ENCODE results near the gene SV2C. TPM values are rescaled to one million over a fixed set of nuclear protein-coding genes. Genes with fewer than 3 reads are reported as not detected.

The SV2C gene
- total RNA-seq, 1 donor from 2014 or later = not detected

- ATAC-seq (ENCODE audit: low read depth) (no peak), DNase-seq (no peak)
- Mint-ChIP-seq H3K36me3 (ENCODE audit: low read depth) (no peaks in the 10 kb centered on the region), H3K4me1 (peaks cover 4% of the 10 kb centered on the region), H3K27ac (no peak overlapping the region), H3K4me3 (no peak overlapping the region), H3K9me3 (no peaks in the 10 kb centered on the region), H3K27me3 (no peaks in the 10 kb centered on the region)
- ChIA-PET CTCF (no interaction called here), POLR2A (interaction anchor here (0.7 kb wide), 1 partner anchor 1595 kb away, joined by 5 read pairs; no protein-coding TSS in a partner anchor)
- no peak for TF ChIP-seq CTCF (IDR thresholded peaks at IDR 0.05)
- intact Hi-C loops (cut with micrococcal nuclease) = loop anchor here (2.0 to 5.0 kb wide), 4 partner anchors 63 to 301 kb away; partner anchors contain the start of gene IQGAP2
Measured at GRCh38 chr5:76339919-76340318, 256.7 kb downstream of the SV2C start.

DNA sequence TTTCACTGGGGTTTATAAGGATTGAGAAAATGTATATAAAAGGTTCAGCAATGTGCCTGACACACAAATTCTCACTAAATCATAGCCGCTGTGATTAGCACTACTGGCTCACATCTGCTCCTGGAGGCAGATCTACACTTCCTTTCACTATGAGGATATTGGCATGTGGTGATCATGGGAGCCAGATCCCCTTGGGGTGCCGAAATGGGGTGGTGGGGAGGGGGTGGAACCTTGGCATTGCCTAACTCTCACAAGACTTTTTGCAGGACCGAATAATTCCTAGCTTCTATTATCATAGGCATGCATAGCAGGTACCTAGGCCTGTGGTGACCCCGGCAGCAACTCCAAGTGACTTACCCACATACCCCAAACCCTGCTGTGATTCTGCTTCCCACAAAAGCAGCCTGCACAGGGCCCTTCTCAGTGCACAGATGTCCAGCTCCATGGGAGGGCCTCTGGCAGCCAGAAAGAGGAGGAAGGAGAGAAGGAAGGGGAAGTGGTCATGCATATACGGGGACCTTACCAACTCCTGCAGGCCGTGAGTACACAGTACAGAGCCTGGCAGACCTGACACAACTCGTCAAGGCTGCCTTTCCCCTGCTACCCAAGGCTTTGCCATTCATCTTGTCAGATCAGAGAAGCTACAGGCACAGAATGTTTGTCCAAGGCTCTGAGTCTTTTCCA, 258.6 kb downstream of the SV2C start:
- no peak for DNase-seq
- no peaks in the 10 kb centered on the region for H3K27me3 Mint-ChIP-seq
- peaks cover 4% of the 10 kb centered on the region for H3K4me1 Mint-ChIP-seq
- no peaks in the 10 kb centered on the region for H3K9me3 Mint-ChIP-seq
- CTCF ChIA-PET = interaction anchor here (1.0 kb wide), 1 partner anchor 241 kb away, joined by 3 read pairs; no protein-coding TSS in a partner anchor
- POLR2A ChIA-PET = no interaction called here
- intact Hi-C loops (cut with micrococcal nuclease) = no loop called here
- no peak for TF ChIP-seq CTCF (IDR thresholded peaks at IDR 0.05)
- ATAC-seq (ENCODE audit: low read depth) = no peak
- no peak overlapping the region for H3K4me3 Mint-ChIP-seq
- no peak overlapping the region for H3K27ac Mint-ChIP-seq
- H3K36me3 Mint-ChIP-seq (ENCODE audit: low read depth) = no peaks in the 10 kb centered on the region

DNA sequence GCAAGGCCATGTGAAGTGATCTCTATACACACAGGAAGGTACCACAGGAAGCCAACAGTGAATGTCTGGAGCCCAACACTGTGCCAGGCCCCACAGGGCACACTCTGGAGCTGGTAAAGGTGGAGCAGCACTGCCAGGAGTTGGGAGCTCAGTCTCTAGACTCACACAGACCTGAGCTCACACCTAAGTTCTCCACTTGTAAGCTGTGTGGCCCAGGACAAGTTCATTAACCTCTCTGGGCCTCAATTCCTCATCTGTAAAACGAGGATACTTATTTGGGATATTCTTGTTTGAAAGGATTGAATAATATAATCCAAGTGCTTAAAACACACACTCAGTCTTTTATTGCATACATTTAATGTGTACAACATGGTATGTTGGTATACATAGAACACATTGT, 259.3 kb downstream of the SV2C start:
- ATAC-seq (ENCODE audit: low read depth) = no peak
- no peaks in the 10 kb centered on the region for H3K36me3 Mint-ChIP-seq (ENCODE audit: low read depth)

GRCh38 chr5:76345582-76345981, 262.4 kb downstream of the SV2C start:
- Mint-ChIP-seq H3K27me3 (no peaks in the 10 kb centered on the region), H3K27ac (no peak overlapping the region), H3K4me1 (peaks cover 5% of the 10 kb centered on the region), H3K4me3 (no peak overlapping the region), H3K9me3 (no peaks in the 10 kb centered on the region), H3K36me3 (ENCODE audit: low read depth) (no peaks in the 10 kb centered on the region)
- DNase-seq = no peak
- CTCF ChIA-PET = interaction anchor here (0.9 kb wide), 1 partner anchor 13 kb away, joined by 3 read pairs; no protein-coding TSS in a partner anchor
- no peak for TF ChIP-seq CTCF (IDR thresholded peaks at IDR 0.05)
- intact Hi-C loops (cut with micrococcal nuclease) = no loop called here
- POLR2A ChIA-PET = no interaction called here
- ATAC-seq (ENCODE audit: low read depth) = no peak

More for the DNA sequence above, 259.3 kb downstream of the SV2C start:
- intact Hi-C loops (cut with micrococcal nuclease) = no loop called here
- no peak for TF ChIP-seq CTCF (IDR thresholded peaks at IDR 0.05)
- CTCF ChIA-PET = no interaction called here
- POLR2A ChIA-PET = no interaction called here
- DNase-seq = no peak
- no peak overlapping the region for H3K4me3 Mint-ChIP-seq
- no peaks in the 10 kb centered on the region for H3K9me3 Mint-ChIP-seq
- H3K4me1 Mint-ChIP-seq = peaks cover 4% of the 10 kb centered on the region
- no peaks in the 10 kb centered on the region for H3K27me3 Mint-ChIP-seq
- no peak overlapping the region for H3K27ac Mint-ChIP-seq

GRCh38 chr5:76351176-76351575, 268.0 kb downstream of the SV2C start:
- H3K27me3 Mint-ChIP-seq = peaks cover 3% of the 10 kb centered on the region
- H3K4me1 Mint-ChIP-seq = peaks cover 24% of the 10 kb centered on the region
- peak; percentile 30 for ATAC-seq (ENCODE audit: low read depth)
- ChIA-PET POLR2A (interaction anchor here (0.6 to 1.5 kb wide), 3 partner anchors 52 to 1502 kb away, joined by 3 to 5 read pairs (median 3); partner anchors contain the start of genes AGGF1 and IQGAP2), CTCF (interaction anchor here (1.2 to 1.6 kb wide), 2 partner anchors 51 to 52 kb away, joined by 3 to 5 read pairs; no protein-coding TSS in a partner anchor)
- intact Hi-C loops (cut with micrococcal nuclease) = loop anchor here (1.0 to 5.0 kb wide), 2 partner anchors 52 to 634 kb away; partner anchors contain the start of genes IQGAP2 and POC5
- H3K36me3 Mint-ChIP-seq (ENCODE audit: low read depth) = no peaks in the 10 kb centered on the region
- H3K4me3 Mint-ChIP-seq = peak overlapping the region; percentile 35
- no peak for TF ChIP-seq CTCF (IDR thresholded peaks at IDR 0.05)
- H3K27ac Mint-ChIP-seq = peak overlapping the region; percentile 66
- no peak for DNase-seq
- no peaks in the 10 kb centered on the region for H3K9me3 Mint-ChIP-seq

Data from activated B cell treated with CpG ODN at 0.5 μM for 24 hours (primary cell).